ENCODE results near the gene TECTB. TPM values are rescaled to one million over a fixed set of nuclear protein-coding genes. Genes with fewer than 3 reads are reported as not detected.
A peak's percentile ranks its signal among the peaks of the same experiment; 100 is the strongest.

The TECTB gene
- total RNA-seq, 4 donors from 2014 or later: not detected

GRCh38 chr10:112348759-112349158 lies 65.6 kb downstream of the TECTB start:
- WGBS, 2 donors: 12 to 85% methylated on average over 1 of the region's 1 CpG
- DNase-seq (ENCODE audit: low spot score in 2 of 2): no peak
- H3K4me3 ChIP-seq (ENCODE audit: low read depth, poor library complexity, severe bottlenecking): no peak overlapping the region
- intact Hi-C loops (cut with DNase I; ENCODE audit: low total_unique reads): no loop called here
- TF ChIP-seq CTCF (IDR thresholded peaks at IDR 0.05) (no peak), POLR2A (IDR thresholded peaks at IDR 0.05) (no peak)

DNA sequence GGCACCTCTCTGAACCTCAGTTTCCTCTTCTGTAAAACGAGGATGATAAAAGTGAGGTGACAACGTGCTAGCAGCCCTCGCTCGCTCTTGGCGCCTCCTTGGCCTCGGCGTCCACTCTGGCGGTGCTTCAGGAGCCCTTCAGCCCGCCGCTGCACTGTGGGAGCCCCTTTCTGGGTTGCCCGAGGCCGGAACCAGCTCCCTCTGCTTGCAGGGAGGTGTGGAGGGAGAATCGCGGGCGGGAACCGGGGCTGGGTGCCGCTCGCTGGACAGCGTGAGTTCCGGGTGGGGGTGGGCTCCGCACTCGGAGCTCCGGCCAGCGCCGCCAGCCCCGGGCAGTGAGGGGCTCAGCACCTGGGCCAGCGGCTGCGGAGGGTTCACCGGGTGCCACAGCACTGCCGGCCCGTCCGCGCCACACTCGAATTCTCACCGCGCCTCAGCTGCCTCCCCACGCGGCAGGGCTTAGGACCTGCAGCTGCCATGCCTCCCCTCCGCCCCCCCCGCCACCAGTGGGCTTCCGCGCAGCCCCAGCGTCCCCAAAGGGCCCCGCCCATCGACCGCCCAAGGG lies 66.4 kb downstream of the TECTB start:
- H3K4me3 ChIP-seq (ENCODE audit: low read depth, poor library complexity, severe bottlenecking): no peak overlapping the region
- WGBS, 2 donors: 94 to 95% methylated on average over 36 to 41 of the region's 46 CpGs
- intact Hi-C loops (cut with DNase I; ENCODE audit: low total_unique reads): no loop called here
- peak in 1 of 2 donors; percentile 78 for DNase-seq (ENCODE audit: low spot score in 2 of 2)
- TF ChIP-seq CTCF (IDR thresholded peaks at IDR 0.05) (no peak), POLR2A (IDR thresholded peaks at IDR 0.05) (no peak)

DNA sequence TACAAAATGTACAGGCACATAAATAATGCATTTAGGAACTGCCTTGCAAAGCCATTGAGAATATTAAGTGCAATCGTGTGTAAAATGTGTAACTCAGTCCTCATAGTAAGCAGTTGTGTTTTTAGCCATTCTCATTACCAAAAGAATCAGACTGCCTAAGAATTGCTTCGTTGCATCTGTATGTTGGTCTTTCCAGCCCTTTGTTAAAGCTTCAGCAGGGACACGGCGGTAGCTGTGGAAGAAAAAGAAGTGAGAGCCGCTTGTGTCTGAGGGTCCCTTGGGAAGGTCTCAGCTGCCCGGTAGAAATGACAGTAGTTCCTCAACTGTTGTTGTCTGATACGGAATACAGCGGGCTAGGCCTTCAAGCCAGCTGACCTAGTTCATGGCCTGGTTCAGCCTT lies 67.9 kb downstream of the TECTB start:
- TF ChIP-seq POLR2A (IDR thresholded peaks at IDR 0.05): no peak
- TF ChIP-seq CTCF (IDR thresholded peaks at IDR 0.05): no peak
- H3K4me3 ChIP-seq (ENCODE audit: low read depth, poor library complexity, severe bottlenecking): no peak overlapping the region
- 84 to 86% methylated on average over 8 of the region's 8 CpGs for WGBS, 2 donors
- intact Hi-C loops (cut with DNase I; ENCODE audit: low total_unique reads): no loop called here
- DNase-seq (ENCODE audit: low spot score in 2 of 2): peak in 1 of 2 donors; percentile 9

DNA sequence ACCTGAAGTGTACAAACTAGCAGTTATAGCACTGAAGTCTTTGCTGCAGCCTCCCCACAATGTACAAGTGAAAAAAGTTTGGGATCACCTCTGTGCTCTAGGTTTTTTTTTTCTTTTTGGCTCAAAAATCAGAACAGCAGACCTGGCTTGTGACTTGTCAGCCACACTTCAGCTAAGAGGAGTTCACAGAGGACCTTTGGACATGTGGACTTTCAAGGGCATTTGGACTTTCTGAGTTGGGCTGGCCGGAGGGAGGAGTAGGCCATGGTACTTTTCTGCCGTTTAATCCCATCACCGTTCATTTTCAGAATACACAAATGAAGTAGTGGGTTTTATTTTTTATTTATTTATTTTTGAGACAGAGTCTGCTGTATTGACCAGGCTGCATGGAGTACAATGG lies 68.8 kb downstream of the TECTB start:
- 75 to 100% methylated on average over 3 of the region's 3 CpGs for WGBS, 2 donors
- DNase-seq (ENCODE audit: low spot score in 2 of 2): peak in 1 of 2 donors; percentile 50
- intact Hi-C loops (cut with DNase I; ENCODE audit: low total_unique reads): no loop called here
- no peak overlapping the region for H3K4me3 ChIP-seq (ENCODE audit: low read depth, poor library complexity, severe bottlenecking)
- no peak for TF ChIP-seq POLR2A (IDR thresholded peaks at IDR 0.05)
- no peak for TF ChIP-seq CTCF (IDR thresholded peaks at IDR 0.05)

DNA sequence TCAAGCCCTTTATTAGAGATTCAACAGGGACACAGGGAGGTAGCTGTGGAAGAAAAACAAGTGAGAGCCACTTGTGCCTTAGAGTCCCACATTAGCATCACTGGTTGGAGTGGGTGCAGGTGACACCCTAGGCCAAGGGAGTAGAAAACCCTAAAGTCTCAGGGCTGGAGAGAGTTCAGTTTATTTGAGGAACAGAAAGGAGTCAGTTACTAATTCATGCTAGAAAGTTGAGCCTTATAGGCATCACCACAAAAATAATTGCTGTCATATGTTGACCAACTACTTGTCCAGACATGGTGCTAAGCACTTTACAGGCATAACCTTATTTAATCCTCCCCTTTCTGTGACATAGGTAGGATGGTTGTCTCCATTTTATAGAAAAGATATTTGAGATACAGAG lies 69.8 kb downstream of the TECTB start:
- intact Hi-C loops (cut with DNase I; ENCODE audit: low total_unique reads): no loop called here
- no peak overlapping the region for H3K4me3 ChIP-seq (ENCODE audit: low read depth, poor library complexity, severe bottlenecking)
- TF ChIP-seq POLR2A (IDR thresholded peaks at IDR 0.05) (no peak), CTCF (IDR thresholded peaks at IDR 0.05) (no peak)
- no peak for DNase-seq (ENCODE audit: low spot score in 2 of 2)

Small RNA genes within 50 kb of the gene (microRNA-seq; reads per million reads assigned to microRNA genes)
- gene MIR6715A (ENCODE audit: borderline number of aligned reads in 1 of 2, borderline replicate concordance in 2 of 2) (0 reads per million in 2 donors), gene MIR6715B (ENCODE audit: borderline number of aligned reads in 1 of 2, borderline replicate concordance in 2 of 2) (0 reads per million in 2 donors)

Other genes with a start within 250 kb of the TECTB start
- gene GPAM, start 99.6 kb upstream of the TECTB start, total RNA-seq: 1 to 10 TPM; 3.1 to 7.0 (median 4.7) TPM
- 1 to 10 TPM; 2.2 to 7.0 (median 4.4) TPM for gene ACSL5, start 90.7 kb downstream of the TECTB start, total RNA-seq
- gene ZDHHC6, start 163.5 kb downstream of the TECTB start, total RNA-seq: 10 to 100 TPM in 3 of 4 donors, 1 to 10 TPM in 1; 10.0 to 30.6 (median 15.8) TPM
- gene VTI1A, start 163.8 kb downstream of the TECTB start, total RNA-seq: 10 to 100 TPM; 30.8 to 85.7 (median 35.6) TPM